HEK293T (cell line): ENCODE measurements around the gene LAG3.

ENCODE experiments used
- CTCF ChIA-PET: fragments of 350-600 bp; formaldehyde crosslinking; extraction: SDS; loops from one replicate; lab custom pipeline; 2021; ENCODE audit warnings: antibody characterized with exemption, inconsistent platforms; lab: Yijun Ruan, JAX
- POLR2A ChIA-PET: fragments of 350-600 bp; formaldehyde crosslinking; extraction: SDS; loops from one replicate; lab custom pipeline; 2020; ENCODE audit warnings: antibody characterized with exemption, inconsistent platforms; lab: Yijun Ruan, JAX
- DNase-seq: peaks from one replicate; pipeline ENCODE4 v3.0.0; 2012; ENCODE audit warnings: mixed read lengths; ENCODE audit errors: extremely low spot score
- BHLHE40 ChIP-seq: fragments of 450-650 bp; IDR thresholded peaks from 2 replicates; pipeline ENCODE4 v1.6.1; 2016; ENCODE audit warnings: mild to moderate bottlenecking, moderate library complexity, borderline replicate concordance
- CTBP1 ChIP-seq: fragments of 450-650 bp; IDR thresholded peaks from 2 replicates; pipeline ENCODE4 v1.6.1; 2016; ENCODE audit warnings: borderline replicate concordance
- L3MBTL2 ChIP-seq: fragments of 450-650 bp; conservative IDR thresholded peaks from 2 replicates; pipeline ENCODE4 v1.6.1; 2016; ENCODE audit warnings: mild to moderate bottlenecking
- SP1 ChIP-seq: fragments of 450-650 bp; IDR thresholded peaks from 2 replicates; pipeline ENCODE4 v1.6.1; 2017
- TARDBP ChIP-seq: fragments of 450-650 bp; IDR thresholded peaks from 2 replicates; pipeline ENCODE4 v1.6.1; 2016
- TF ChIP-seq, protein P1 (sequence below): fragments of 450-650 bp; IDR thresholded peaks from 2 replicates; pipeline ENCODE4 v1.6.1; 2016

Gene LAG3

DNA sequence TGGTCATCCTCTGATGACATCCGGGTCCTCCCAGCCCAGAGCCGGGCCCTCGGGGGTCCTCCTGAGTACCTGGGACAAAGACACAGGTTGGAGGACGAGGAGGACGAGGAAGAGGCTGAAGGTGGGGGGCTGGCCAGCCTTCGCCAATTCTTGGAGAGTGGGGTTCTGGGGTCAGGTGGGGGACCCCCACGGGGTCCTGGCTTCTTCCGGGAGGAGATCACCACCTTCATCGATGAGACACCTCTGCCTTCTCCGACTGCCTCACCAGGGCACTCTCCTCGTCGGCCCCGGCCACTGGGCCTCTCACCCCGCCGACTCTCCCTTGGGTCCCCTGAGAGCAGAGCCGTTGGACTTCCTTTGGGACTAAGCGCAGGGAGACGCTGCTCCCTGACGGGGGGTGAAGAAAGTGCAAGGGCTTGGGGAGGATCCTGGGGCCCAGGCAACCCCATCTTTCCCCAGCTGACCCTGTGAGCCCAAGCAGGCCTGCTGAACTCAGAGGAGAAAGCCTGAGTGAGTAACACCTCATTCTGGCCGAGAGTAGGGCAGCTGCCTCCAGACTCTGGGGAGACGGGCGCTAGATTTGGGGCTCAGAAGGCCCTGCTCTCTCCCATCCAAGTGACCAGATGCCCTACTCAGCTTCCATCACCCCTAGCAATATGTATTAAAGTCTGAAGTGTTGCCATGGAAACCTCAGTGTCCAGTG lies 54.6 kb downstream of the LAG3 start:
- POLR2A ChIA-PET, result interaction anchor here (0.6 to 5.5 kb wide), 11 partner anchors 14 to 208 kb away, joined by 3 to 49 read pairs (median 6); partner anchors contain the start of genes CDCA3, COPS7A, GNB3 and MLF2
- CTCF ChIA-PET, result interaction anchor here (0.5 to 2.0 kb wide), 3 partner anchors 9 to 217 kb away, joined by 3 to 10 read pairs (median 4); partner anchors contain the start of gene MLF2
- no peak for DNase-seq

DNA sequence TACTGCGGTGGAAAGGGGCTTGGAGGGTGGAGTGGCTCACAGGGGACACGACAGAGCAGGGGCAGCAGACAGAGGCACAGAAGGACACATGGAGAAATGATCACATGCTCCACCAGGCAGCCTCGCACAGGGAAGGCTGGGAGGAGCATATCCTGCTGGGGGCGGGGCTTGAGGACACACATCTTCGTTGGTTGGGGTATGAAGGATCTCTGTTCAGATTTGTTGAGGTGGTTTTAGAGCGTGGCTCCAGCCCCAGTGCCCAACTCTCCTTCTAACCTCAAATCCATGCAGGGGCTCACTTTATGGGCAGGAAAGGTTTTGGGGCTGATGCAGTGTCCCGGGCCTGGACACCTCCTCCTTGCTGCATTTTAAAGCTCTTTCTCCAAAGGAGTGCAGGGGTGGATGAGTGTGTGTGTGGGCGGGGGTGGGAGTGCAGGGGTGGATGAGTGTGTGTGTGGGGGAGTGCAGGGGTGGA lies 55.2 kb downstream of the LAG3 start:
- peak; percentile 84 for DNase-seq
- POLR2A ChIA-PET, result interaction anchor here (0.6 to 5.5 kb wide), 14 partner anchors 13 to 290 kb away, joined by 3 to 49 read pairs (median 4); partner anchors contain the start of genes CDCA3, COPS7A, GNB3 and MLF2
- no peak for TF ChIP-seq BHLHE40
- TF ChIP-seq SP1, result no peak
- TF ChIP-seq, protein P1, sequence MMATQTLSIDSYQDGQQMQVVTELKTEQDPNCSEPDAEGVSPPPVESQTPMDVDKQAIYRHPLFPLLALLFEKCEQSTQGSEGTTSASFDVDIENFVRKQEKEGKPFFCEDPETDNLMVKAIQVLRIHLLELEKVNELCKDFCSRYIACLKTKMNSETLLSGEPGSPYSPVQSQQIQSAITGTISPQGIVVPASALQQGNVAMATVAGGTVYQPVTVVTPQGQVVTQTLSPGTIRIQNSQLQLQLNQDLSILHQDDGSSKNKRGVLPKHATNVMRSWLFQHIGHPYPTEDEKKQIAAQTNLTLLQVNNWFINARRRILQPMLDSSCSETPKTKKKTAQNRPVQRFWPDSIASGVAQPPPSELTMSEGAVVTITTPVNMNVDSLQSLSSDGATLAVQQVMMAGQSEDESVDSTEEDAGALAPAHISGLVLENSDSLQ, result no peak
- TF ChIP-seq L3MBTL2, result peak; percentile 45; the same call in 1 of the 2 replicates
- no peak for TF ChIP-seq TARDBP
- CTCF ChIA-PET, result interaction anchor here (0.6 to 2.0 kb wide), 3 partner anchors 9 to 74 kb away, joined by 3 to 10 read pairs (median 3); partner anchors contain the start of genes MLF2 and PTMS

More for the DNA sequence above, 54.6 kb downstream of the LAG3 start:
- no peak for TF ChIP-seq CTBP1
